OCI-LY7 (cell line): ENCODE results near the gene HERC3.

Experiments
- CTCF ChIP-seq: fragments of 200-600 bp; sonication (generic); conservative IDR thresholded peaks from 2 replicates; pipeline ENCODE4 v1.5.1; 2014; ENCODE audit warnings: mild to moderate bottlenecking, antibody characterized with exemption, low read length, moderate library complexity, mixed read lengths
- EZH2phosphoT487 ChIP-seq: fragments of 200-600 bp; sonication (generic); IDR thresholded peaks from 2 replicates; pipeline ENCODE4 v1.6.1; 2018; ENCODE audit warnings: low read depth, borderline replicate concordance, mild to moderate bottlenecking, mixed run types, antibody characterized with exemption, low read length, moderate library complexity, mixed read lengths

GRCh38 chr4:88621763-88622327, 29.6 kb downstream of the HERC3 start:
- TF ChIP-seq CTCF (no peak), EZH2phosphoT487 (no peak)
